ENCODE data around the gene FCHO2. TPM values are rescaled to one million over a fixed set of nuclear protein-coding genes. Genes with fewer than 3 reads are reported as not detected.

The FCHO2 gene
- total and polyA plus RNA-seq, 2 donors (not counting 3 experiments of a cell fraction or from before 2014, with no cell fraction given): 12.0 to 25.2 TPM

DNA sequence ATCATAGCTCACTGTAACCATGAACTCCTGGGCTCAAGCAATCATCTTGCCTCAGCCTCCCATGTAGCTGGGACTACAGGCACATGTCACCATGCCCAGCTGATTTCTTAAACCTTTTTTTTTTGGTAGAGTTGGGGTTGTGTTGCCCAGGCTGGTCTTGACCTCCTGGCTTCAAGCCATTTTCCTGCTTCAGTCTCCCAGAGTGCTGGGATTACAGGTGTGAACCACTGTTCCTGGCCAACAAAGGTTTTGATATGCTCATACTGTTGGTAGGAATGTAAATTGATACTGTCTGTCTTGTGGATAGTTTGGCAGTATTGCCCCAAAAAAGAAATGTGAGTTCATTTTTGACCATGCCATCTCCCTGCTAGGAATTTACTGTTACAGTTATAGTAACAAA, 87.2 kb downstream of the FCHO2 start:
- H2AFZ ChIP-seq (ENCODE audit: low read depth, low read length): no peak overlapping the region
- intact Hi-C loops (cut with micrococcal nuclease) (no loop called here), dilution Hi-C loops (cut with MboI; ENCODE audit: extremely low pct_ligation_motif_present, low sequenced_read_pairs) (no loop called here)
- H3K9me3 ChIP-seq (replicated peaks; ENCODE audit: control insufficient read depth, insufficient read depth, low read length): no peaks in the 10 kb centered on the region
- FAIRE-seq (no peak), DNase-seq (ENCODE audit: low read depth, low spot score) (no peak)
- H3K4me3 ChIP-seq (replicated peaks in 1 of 3; ENCODE audit: insufficient read depth in 1 of 3, low read depth in 1 of 3, low read length in 3 of 3): no peak overlapping the region
- no peak overlapping the region for H3K27ac ChIP-seq (ENCODE audit: insufficient read depth, low read depth, low read length)
- TF ChIP-seq EZH2 (IDR thresholded peaks at IDR 0.05; ENCODE audit: borderline replicate concordance, low read depth, low read length, severe bottlenecking): no peak
- TF ChIP-seq MYC (IDR thresholded peaks at IDR 0.05; ENCODE audit: low read depth, low read length): no peak
- no peak for TF ChIP-seq FOS (IDR thresholded peaks at IDR 0.05; ENCODE audit: borderline replicate concordance, insufficient read depth, low read length)
- no peak for TF ChIP-seq POLR2A (IDR thresholded peaks at IDR 0.05; ENCODE audit: low read depth, low read length)
- TF ChIP-seq MAX (IDR thresholded peaks at IDR 0.05; ENCODE audit: insufficient read depth, insufficient read length): no peak
- TF ChIP-seq GATA2 (IDR thresholded peaks at IDR 0.05; ENCODE audit: insufficient read depth, insufficient read length, low read depth, low read length): no peak
- no peak for TF ChIP-seq JUN (IDR thresholded peaks at IDR 0.05; ENCODE audit: borderline replicate concordance, insufficient read depth, insufficient read length, low read depth)
- no peak for TF ChIP-seq CTCF (IDR thresholded peaks at IDR 0.05; ENCODE audit: extremely low read depth in 1 of 2, insufficient read depth in 1 of 2, low read depth in 1 of 2, low read length in 2 of 2)
- no peak for TF ChIP-seq POLR2AphosphoS5 (IDR thresholded peaks at IDR 0.05; ENCODE audit: insufficient read depth, low read depth, low read length)
- H3K36me3 ChIP-seq (ENCODE audit: control insufficient read depth in 2 of 2, extremely low read depth in 1 of 2, insufficient read depth in 2 of 2, low read length in 2 of 2): no peaks in the 10 kb centered on the region
- H4K20me1 ChIP-seq (replicated peaks; ENCODE audit: control insufficient read depth, extremely low read depth, insufficient read depth, low read length): no peaks in the 10 kb centered on the region
- no peaks in the 10 kb centered on the region for H3K4me1 ChIP-seq (ENCODE audit: control insufficient read depth, extremely low read depth, insufficient read depth, low read length)
- H3K9me1 ChIP-seq (replicated peaks; ENCODE audit: control insufficient read depth, extremely low read depth, insufficient read depth, low read length): no peaks in the 10 kb centered on the region
- ChIA-PET POLR2A (no interaction called here), CTCF (interaction anchor here (1.1 kb wide), 1 partner anchor 9 kb away, joined by 3 read pairs; no protein-coding TSS in a partner anchor)
- no peaks in the 10 kb centered on the region for H3K79me2 ChIP-seq (ENCODE audit: control insufficient read depth, insufficient read depth, low read length)
- no TSS peak for BruUV-seq (replicated peaks)
- H3K9ac ChIP-seq (replicated peaks; ENCODE audit: extremely low read depth, insufficient read depth, low read length): no peak overlapping the region
- no peak overlapping the region for H3K4me2 ChIP-seq (ENCODE audit: insufficient read depth, low read length)
- no peaks in the 10 kb centered on the region for H3K27me3 ChIP-seq (ENCODE audit: control insufficient read depth in 2 of 2, insufficient read depth in 2 of 2, low read length in 2 of 2)
